ENCODE data around the gene IQCM. TPM values are rescaled to one million over a fixed set of nuclear protein-coding genes. Genes with fewer than 3 reads are reported as not detected.
A peak's percentile ranks its signal among the peaks of the same experiment; 100 is the strongest.

Gene IQCM
- total RNA-seq, 1 experiment from 2014 or later, result not detected

DNA sequence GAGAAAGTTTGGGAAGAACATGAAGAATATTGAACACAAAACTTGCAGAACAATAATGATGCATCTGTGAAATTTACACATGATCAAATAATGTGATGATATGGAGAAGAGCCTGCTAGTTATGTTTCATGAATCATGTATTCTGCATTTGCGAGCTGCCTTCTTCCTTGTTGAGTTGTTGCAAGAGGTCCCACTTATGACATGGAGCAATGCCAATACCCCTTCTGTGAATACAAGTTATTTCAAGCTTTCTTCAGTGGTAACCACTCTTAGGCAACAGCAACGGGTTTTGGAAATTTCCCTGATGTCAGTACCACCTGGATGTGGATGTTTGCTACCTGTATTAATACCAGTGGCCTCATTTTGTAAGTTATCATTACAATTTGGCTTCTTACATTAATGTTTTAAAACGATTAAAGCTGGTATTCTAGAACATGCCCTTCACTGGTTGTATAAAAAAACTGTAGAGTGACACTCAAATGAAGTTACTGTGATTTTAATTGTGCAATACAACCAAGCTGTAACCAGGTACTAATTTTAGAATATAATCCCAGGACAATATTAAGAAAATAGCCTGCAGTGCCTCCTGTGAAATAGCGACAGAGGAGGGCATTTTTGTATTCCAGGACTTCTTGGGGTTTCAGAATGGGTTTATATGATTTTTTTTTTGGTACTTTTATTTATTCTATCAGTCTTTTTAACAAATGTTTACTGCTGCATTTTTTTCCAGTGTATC, 25.3 kb downstream of the IQCM start:
- Histone ChIP-seq H3K9ac (ENCODE audit: low read length) (no peak overlapping the region), H3K9me2 (replicated peaks; ENCODE audit: low read length) (no peaks in the 10 kb centered on the region), H3K9me3 (ENCODE audit: low read length) (no peaks in the 10 kb centered on the region), H3F3A (ENCODE audit: low read length, unreplicated experiment) (no peaks in the 10 kb centered on the region), H3K27ac (ENCODE audit: low read length) (no peak overlapping the region), H4K20me1 (ENCODE audit: low read length) (no peaks in the 10 kb centered on the region), H3K27me3 (ENCODE audit: low read length) (no peaks in the 10 kb centered on the region), H3K4me2 (ENCODE audit: low read length) (no peak overlapping the region), H3K4me1 (ENCODE audit: insufficient read depth, low read length) (peaks cover 26% of the 10 kb centered on the region), H3K79me2 (ENCODE audit: low read length) (no peaks in the 10 kb centered on the region), H3K36me3 (ENCODE audit: low read depth, low read length) (no peaks in the 10 kb centered on the region), H2AFZ (ENCODE audit: low read length) (no peak overlapping the region), H3K4me3 (ENCODE audit: low read length) (no peak overlapping the region)
- DNase-seq, result peak; percentile 14
- TF ChIP-seq, protein P1, sequence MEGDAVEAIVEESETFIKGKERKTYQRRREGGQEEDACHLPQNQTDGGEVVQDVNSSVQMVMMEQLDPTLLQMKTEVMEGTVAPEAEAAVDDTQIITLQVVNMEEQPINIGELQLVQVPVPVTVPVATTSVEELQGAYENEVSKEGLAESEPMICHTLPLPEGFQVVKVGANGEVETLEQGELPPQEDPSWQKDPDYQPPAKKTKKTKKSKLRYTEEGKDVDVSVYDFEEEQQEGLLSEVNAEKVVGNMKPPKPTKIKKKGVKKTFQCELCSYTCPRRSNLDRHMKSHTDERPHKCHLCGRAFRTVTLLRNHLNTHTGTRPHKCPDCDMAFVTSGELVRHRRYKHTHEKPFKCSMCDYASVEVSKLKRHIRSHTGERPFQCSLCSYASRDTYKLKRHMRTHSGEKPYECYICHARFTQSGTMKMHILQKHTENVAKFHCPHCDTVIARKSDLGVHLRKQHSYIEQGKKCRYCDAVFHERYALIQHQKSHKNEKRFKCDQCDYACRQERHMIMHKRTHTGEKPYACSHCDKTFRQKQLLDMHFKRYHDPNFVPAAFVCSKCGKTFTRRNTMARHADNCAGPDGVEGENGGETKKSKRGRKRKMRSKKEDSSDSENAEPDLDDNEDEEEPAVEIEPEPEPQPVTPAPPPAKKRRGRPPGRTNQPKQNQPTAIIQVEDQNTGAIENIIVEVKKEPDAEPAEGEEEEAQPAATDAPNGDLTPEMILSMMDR (conservative IDR thresholded peaks at IDR 0.05; ENCODE audit: low read depth, low read length), result no peak
- TF ChIP-seq EZH2phosphoT487 (IDR thresholded peaks at IDR 0.05; ENCODE audit: borderline replicate concordance, low read length), result no peak
- no peak for TF ChIP-seq EZH2 (IDR thresholded peaks at IDR 0.05; ENCODE audit: low read length, unreplicated experiment)
- no TSS peak for BruUV-seq (replicated peaks)
- CTCF ChIA-PET, result no interaction called here
- POLR2A ChIA-PET (ENCODE audit: unreplicated experiment), result no interaction called here
- intact Hi-C loops (cut with micrococcal nuclease), result loop anchor here (5.0 kb wide), 1 partner anchor 42 kb away; no protein-coding TSS in a partner anchor
- ATAC-seq, result no peak; the same call in 1 of the 2 replicates

DNA sequence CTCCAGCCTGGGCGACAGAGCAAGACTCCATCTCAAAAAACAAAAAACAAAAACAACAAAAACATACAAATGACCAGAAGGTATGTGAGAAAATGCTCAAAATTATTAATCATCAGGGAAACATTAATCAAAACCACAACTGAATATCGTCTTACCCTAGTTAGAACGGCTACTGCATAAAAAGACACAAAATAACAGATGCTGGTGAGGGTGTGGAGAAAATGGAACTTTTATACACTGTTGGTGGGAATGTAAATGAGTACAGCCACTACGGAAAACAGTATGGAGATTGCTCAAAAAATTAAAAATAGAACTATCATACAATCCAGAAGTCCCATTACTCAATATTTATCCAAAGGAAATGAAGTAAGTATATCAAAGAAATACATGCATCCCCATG, 27.3 kb downstream of the IQCM start:
- Histone ChIP-seq H3K9ac (ENCODE audit: low read length) (no peak overlapping the region), H3K4me3 (ENCODE audit: low read length) (no peak overlapping the region), H3K4me2 (ENCODE audit: low read length) (no peak overlapping the region), H3K79me2 (ENCODE audit: low read length) (no peaks in the 10 kb centered on the region), H3K27me3 (ENCODE audit: low read length) (no peaks in the 10 kb centered on the region), H3K9me3 (ENCODE audit: low read length) (no peaks in the 10 kb centered on the region), H3F3A (ENCODE audit: low read length, unreplicated experiment) (no peaks in the 10 kb centered on the region), H3K27ac (ENCODE audit: low read length) (no peak overlapping the region), H3K36me3 (ENCODE audit: low read depth, low read length) (no peaks in the 10 kb centered on the region), H2AFZ (ENCODE audit: low read length) (no peak overlapping the region), H3K4me1 (ENCODE audit: insufficient read depth, low read length) (peaks cover 20% of the 10 kb centered on the region), H4K20me1 (ENCODE audit: low read length) (no peaks in the 10 kb centered on the region), H3K9me2 (replicated peaks; ENCODE audit: low read length) (no peaks in the 10 kb centered on the region)
- POLR2A ChIA-PET (ENCODE audit: unreplicated experiment), result no interaction called here
- no TSS peak for BruUV-seq (replicated peaks)
- no peak for DNase-seq
- intact Hi-C loops (cut with micrococcal nuclease), result no loop called here
- TF ChIP-seq EZH2 (IDR thresholded peaks at IDR 0.05; ENCODE audit: low read length, unreplicated experiment), result no peak
- TF ChIP-seq, protein P1 (conservative IDR thresholded peaks at IDR 0.05; ENCODE audit: low read depth, low read length), result no peak
- TF ChIP-seq EZH2phosphoT487 (IDR thresholded peaks at IDR 0.05; ENCODE audit: borderline replicate concordance, low read length), result no peak
- CTCF ChIA-PET, result no interaction called here
- ATAC-seq, result no peak

DNA sequence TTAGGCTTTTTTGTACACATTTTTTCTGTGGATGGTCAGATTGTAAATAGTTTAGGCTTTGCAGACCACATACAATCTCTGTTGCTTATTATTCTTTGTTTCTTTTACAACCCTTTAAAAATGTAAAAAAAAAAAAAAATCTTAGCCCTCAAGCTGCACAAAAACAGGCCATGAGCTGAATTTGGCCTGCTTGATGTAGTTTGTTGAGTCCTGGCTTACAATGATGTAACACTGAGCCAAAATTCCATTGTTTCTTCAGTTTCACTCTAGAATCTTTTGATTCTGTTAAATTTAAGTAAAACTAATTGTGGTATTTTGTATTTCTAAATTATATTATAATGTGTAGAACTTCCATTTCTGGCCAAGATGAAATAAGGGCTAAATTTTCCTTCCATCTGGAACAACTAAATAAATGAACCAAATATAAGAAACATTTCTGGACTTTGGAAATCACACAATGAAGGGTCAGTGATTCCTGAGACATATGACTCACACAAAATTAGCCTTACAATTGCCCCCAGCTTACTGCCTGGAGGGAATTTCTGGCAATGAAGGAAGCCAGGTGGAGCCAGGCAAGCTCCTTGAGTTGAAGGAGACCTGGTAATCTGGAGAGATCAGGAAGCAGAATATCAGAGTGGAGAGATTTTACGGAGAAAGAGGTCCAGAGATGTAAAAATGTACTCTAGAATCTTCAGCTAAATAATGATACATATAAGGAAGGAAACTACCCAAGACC, 29.8 kb downstream of the IQCM start:
- H3K27me3 ChIP-seq (ENCODE audit: low read length), result no peaks in the 10 kb centered on the region
- CTCF ChIA-PET, result no interaction called here
- H3K4me3 ChIP-seq (ENCODE audit: low read length), result no peak overlapping the region
- no peaks in the 10 kb centered on the region for H3K79me2 ChIP-seq (ENCODE audit: low read length)
- TF ChIP-seq, protein P1 (conservative IDR thresholded peaks at IDR 0.05; ENCODE audit: low read depth, low read length), result no peak
- TF ChIP-seq EZH2phosphoT487 (IDR thresholded peaks at IDR 0.05; ENCODE audit: borderline replicate concordance, low read length), result no peak
- no peak for TF ChIP-seq EZH2 (IDR thresholded peaks at IDR 0.05; ENCODE audit: low read length, unreplicated experiment)
- H3F3A ChIP-seq (ENCODE audit: low read length, unreplicated experiment), result no peaks in the 10 kb centered on the region
- H4K20me1 ChIP-seq (ENCODE audit: low read length), result no peaks in the 10 kb centered on the region
- BruUV-seq (replicated peaks), result no TSS peak
- no peaks in the 10 kb centered on the region for H3K9me2 ChIP-seq (replicated peaks; ENCODE audit: low read length)
- POLR2A ChIA-PET (ENCODE audit: unreplicated experiment), result no interaction called here
- intact Hi-C loops (cut with micrococcal nuclease), result no loop called here
- no peak overlapping the region for H3K27ac ChIP-seq (ENCODE audit: low read length)
- H3K36me3 ChIP-seq (ENCODE audit: low read depth, low read length), result no peaks in the 10 kb centered on the region
- H3K9me3 ChIP-seq (ENCODE audit: low read length), result no peaks in the 10 kb centered on the region
- no peak overlapping the region for H2AFZ ChIP-seq (ENCODE audit: low read length)
- DNase-seq, result peak; percentile 21
- no peak for ATAC-seq
- peaks cover 21% of the 10 kb centered on the region for H3K4me1 ChIP-seq (ENCODE audit: insufficient read depth, low read length)
- no peak overlapping the region for H3K9ac ChIP-seq (ENCODE audit: low read length)
- H3K4me2 ChIP-seq (ENCODE audit: low read length), result no peak overlapping the region

Data from PC-3 (cell line).